Parathyroid adenoma (tissue), 2 donors: Measurements from ENCODE around the gene SRD5A2.

ENCODE experiments used
- H2AFZ ChIP-seq: fragments of 300-600 bp; sonication (generic); one replicate; pipeline ENCODE4 v1.7.0; 2017; ENCODE audit warnings: antibody characterized with exemption, mild to moderate bottlenecking
- H3K27ac ChIP-seq: fragments of 300-600 bp; sonication (generic); one replicate; pipeline ENCODE4 v1.7.0; 2017
- H3K27me3 ChIP-seq: fragments of 300-600 bp; sonication (generic); one replicate; pipeline ENCODE4 v1.7.0; 2017; ENCODE audit warnings: low read length; ENCODE audit not compliant: control insufficient read depth, insufficient read depth
- H3K36me3 ChIP-seq: fragments of 300-600 bp; sonication (generic); one replicate; pipeline ENCODE4 v1.7.0; 2017; ENCODE audit warnings: low read length; ENCODE audit not compliant: control insufficient read depth, insufficient read depth
- H3K4me1 ChIP-seq: fragments of 300-600 bp; sonication (generic); one replicate; pipeline ENCODE4 v1.7.0; 2017; ENCODE audit warnings: control low read depth
- H3K4me2 ChIP-seq: fragments of 300-600 bp; sonication (generic); one replicate; pipeline ENCODE4 v1.7.0; 2017; ENCODE audit warnings: low read length
- H3K4me3 ChIP-seq: fragments of 300-600 bp; sonication (generic); one replicate; pipeline ENCODE4 v1.7.0; 2017; ENCODE audit warnings: low read depth, low read length
- H3K79me2 ChIP-seq: fragments of 300-600 bp; sonication (generic); one replicate; pipeline ENCODE4 v1.7.0; 2017; ENCODE audit warnings: control low read depth
- H3K9ac ChIP-seq: fragments of 300-600 bp; sonication (generic); one replicate; pipeline ENCODE4 v1.7.0; 2017; ENCODE audit warnings: mild to moderate bottlenecking
- H3K9me3 ChIP-seq: fragments of 300-600 bp; sonication (generic); one replicate; pipeline ENCODE4 v1.7.0; 2017; ENCODE audit warnings: low read length; ENCODE audit not compliant: control insufficient read depth
- CTCF ChIP-seq: fragments of 300-600 bp; sonication (generic); IDR thresholded peaks from one replicate; pipeline ENCODE4 v1.7.0; 2017; ENCODE audit warnings: antibody characterized with exemption, mild to moderate bottlenecking
- donor health status: primary hyperparathyroidism.

Gene SRD5A2

DNA sequence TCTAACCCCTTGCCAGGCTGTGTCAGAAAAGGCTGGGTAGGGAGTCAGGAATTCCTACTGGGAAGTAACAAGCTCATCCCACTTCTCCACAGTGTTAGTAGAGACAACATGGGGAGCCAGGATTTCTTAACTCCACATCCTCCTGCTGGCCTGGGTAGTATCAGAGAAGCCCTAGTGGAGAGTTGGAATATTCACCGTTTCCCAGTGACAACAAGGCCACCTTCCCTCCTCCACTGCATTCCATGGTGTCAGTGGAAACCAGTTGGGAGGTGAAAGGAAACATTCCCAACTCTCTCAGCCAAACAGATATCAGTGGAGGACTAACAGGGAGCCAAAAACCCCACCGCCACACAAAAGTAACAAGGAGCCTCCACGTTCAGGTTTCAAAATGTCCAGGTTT, 41.2 kb downstream of the SRD5A2 start:
- H3K27me3 ChIP-seq: no peaks in the 10 kb centered on the region
- no peaks in the 10 kb centered on the region for H3K4me1 ChIP-seq
- no peak overlapping the region for H3K4me2 ChIP-seq
- no peak for TF ChIP-seq CTCF
- H3K9me3 ChIP-seq: no peaks in the 10 kb centered on the region
- H3K79me2 ChIP-seq: no peaks in the 10 kb centered on the region
- H3K27ac ChIP-seq: no peak overlapping the region
- no peak overlapping the region for H3K4me3 ChIP-seq
- H3K36me3 ChIP-seq: no peaks in the 10 kb centered on the region
- no peak overlapping the region for H2AFZ ChIP-seq
- no peak overlapping the region for H3K9ac ChIP-seq

DNA sequence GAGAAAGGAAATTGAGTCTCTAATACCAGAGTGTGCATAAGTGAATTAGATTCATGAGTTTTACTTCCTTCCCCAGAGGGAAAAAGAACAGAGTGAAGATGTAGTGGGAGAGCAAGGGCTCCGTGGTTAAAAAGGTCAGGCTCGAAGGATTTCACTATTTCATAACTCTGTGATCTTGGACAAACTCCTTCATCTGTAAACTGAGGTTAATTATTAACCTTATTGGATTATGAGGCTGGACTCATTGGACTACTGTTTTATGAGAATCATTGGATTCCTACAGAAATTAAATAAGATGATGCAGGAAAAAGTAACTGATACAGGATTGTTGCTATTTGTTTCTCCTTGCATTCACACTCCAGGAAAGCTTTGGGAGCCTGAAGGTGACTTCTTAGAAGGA, 45.0 kb downstream of the SRD5A2 start:
- Histone ChIP-seq H3K9me3 (no peaks in the 10 kb centered on the region), H2AFZ (no peak overlapping the region), H3K4me3 (no peak overlapping the region), H3K4me2 (no peak overlapping the region), H3K79me2 (no peaks in the 10 kb centered on the region), H3K27ac (no peak overlapping the region), H3K27me3 (no peaks in the 10 kb centered on the region), H3K4me1 (no peaks in the 10 kb centered on the region), H3K36me3 (no peaks in the 10 kb centered on the region), H3K9ac (no peak overlapping the region)
- no peak for TF ChIP-seq CTCF

- no peaks in the 10 kb centered on the region for H3K4me1 ChIP-seq
- H3K27me3 ChIP-seq: no peaks in the 10 kb centered on the region
- no peaks in the 10 kb centered on the region for H3K79me2 ChIP-seq
- no peaks in the 10 kb centered on the region for H3K36me3 ChIP-seq
- H2AFZ ChIP-seq: no peak overlapping the region
- H3K9me3 ChIP-seq: no peaks in the 10 kb centered on the region
- H3K9ac ChIP-seq: no peak overlapping the region
- no peak overlapping the region for H3K4me3 ChIP-seq
- TF ChIP-seq CTCF: no peak
- H3K4me2 ChIP-seq: no peak overlapping the region
- no peak overlapping the region for H3K27ac ChIP-seq
Measured at GRCh38 chr2:31534636-31535035, 46.1 kb downstream of the SRD5A2 start.

DNA sequence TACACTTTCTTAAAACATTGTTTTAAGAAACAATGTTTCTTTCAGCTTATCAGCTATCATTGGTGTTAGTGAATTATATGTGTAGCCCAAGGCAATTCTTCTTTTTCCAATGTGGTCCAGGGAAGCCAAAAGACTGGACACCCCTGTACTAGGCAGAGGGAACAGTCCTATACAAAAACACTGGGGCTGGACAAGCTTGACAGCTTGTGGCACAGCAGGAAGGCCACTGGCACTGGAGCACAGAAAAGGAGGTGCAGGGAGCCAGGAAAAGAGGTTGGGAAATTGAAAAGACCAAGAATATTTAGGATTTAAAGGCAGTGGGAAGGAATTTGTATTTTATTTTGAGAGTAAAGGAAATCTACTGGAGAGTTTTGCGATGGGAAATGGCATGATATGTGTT, 47.7 kb downstream of the SRD5A2 start:
- Histone ChIP-seq H2AFZ (no peak overlapping the region), H3K27ac (no peak overlapping the region), H3K36me3 (no peaks in the 10 kb centered on the region), H3K4me1 (no peaks in the 10 kb centered on the region), H3K4me2 (no peak overlapping the region), H3K9me3 (no peaks in the 10 kb centered on the region), H3K79me2 (no peaks in the 10 kb centered on the region), H3K9ac (no peak overlapping the region), H3K4me3 (no peak overlapping the region), H3K27me3 (no peaks in the 10 kb centered on the region)
- no peak for TF ChIP-seq CTCF

DNA sequence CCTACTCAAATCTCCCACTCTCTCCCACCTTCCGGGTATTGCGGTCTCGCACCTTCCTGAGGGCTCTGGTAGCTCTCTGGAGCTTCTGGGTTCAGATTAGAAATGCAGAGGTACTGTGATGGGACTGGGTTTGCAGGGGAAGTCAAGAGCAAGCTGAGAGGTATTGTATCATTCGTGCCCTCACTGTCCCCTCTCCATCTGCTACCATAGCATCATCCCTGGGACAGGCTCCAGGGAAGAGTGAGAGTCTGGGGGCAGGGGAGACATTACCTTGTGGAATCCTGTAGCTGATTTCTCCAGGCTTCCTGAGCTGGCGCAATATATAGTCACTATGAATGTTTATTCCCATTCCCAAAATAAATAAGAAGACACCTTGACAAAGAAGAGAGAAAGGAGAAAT, 49.6 kb downstream of the SRD5A2 start:
- H3K27ac ChIP-seq: no peak overlapping the region
- H3K36me3 ChIP-seq: no peaks in the 10 kb centered on the region
- H3K4me3 ChIP-seq: no peak overlapping the region
- no peaks in the 10 kb centered on the region for H3K4me1 ChIP-seq
- H3K27me3 ChIP-seq: no peaks in the 10 kb centered on the region
- H3K4me2 ChIP-seq: no peak overlapping the region
- H3K9ac ChIP-seq: no peak overlapping the region
- TF ChIP-seq CTCF: no peak
- H2AFZ ChIP-seq: no peak overlapping the region
- H3K79me2 ChIP-seq: no peaks in the 10 kb centered on the region
- no peaks in the 10 kb centered on the region for H3K9me3 ChIP-seq
